Fibroblast of peridontal ligament (primary cell): ENCODE results near the gene EXOC4.

Experiments
- DNase-seq: peaks from one replicate; pipeline ENCODE4 v3.0.0-alpha.2; 2010; ENCODE audit errors: extremely low read depth

Gene EXOC4

GRCh38 chr7:133786401-133786937 lies 533.6 kb downstream of the EXOC4 start:
- no peak for DNase-seq

GRCh38 chr7:133789974-133790373 lies 537.1 kb downstream of the EXOC4 start:
- DNase-seq = no peak

DNA sequence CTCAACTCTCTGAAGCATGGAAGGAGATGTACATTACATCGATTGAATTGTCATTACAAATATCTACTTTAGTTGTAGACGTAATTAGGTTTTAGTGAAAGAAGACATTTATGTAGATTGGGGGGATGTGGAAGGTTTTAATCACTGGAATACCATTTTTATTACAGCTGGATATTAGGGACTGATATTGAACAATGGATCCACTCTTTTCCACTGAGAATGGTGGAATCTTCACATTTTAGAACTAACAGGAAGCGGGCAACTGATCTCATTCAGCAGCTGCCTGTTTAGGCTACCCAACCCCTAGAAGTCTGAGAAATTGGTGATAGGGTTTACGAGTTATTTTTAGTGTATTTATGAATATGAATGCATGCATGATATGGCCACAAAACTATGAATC lies 538.0 kb downstream of the EXOC4 start:
- no peak for DNase-seq

GRCh38 chr7:133794479-133794878 lies 541.6 kb downstream of the EXOC4 start:
- DNase-seq = peak; percentile 54

DNA sequence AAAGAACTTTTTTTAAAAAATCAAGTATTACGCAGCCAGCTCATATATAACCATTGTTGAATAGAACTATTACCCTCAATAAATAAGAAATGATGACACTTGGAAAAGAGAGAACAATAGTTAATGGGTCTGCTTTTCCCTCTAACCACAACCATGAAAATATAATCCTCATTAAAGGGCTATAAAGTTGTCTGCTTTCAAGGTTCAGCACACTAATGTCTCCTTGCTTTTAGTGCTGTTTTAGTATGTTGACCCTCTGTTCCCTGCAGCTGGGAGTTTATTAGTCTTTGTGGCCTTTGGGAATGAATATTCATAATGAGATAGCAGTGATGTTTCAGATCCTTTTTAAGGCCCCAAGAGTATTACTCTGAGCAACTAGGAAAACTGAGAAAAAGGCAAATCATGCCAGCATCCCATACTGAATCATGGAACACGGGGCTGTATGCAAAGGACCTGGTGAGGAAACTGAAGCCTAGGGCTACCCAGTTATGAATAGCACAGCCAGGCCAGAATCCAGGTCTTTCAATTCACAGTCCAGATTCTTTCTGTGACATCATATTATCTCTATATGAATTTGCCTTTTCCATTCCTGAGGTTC lies 542.3 kb downstream of the EXOC4 start:
- DNase-seq = no peak

DNA sequence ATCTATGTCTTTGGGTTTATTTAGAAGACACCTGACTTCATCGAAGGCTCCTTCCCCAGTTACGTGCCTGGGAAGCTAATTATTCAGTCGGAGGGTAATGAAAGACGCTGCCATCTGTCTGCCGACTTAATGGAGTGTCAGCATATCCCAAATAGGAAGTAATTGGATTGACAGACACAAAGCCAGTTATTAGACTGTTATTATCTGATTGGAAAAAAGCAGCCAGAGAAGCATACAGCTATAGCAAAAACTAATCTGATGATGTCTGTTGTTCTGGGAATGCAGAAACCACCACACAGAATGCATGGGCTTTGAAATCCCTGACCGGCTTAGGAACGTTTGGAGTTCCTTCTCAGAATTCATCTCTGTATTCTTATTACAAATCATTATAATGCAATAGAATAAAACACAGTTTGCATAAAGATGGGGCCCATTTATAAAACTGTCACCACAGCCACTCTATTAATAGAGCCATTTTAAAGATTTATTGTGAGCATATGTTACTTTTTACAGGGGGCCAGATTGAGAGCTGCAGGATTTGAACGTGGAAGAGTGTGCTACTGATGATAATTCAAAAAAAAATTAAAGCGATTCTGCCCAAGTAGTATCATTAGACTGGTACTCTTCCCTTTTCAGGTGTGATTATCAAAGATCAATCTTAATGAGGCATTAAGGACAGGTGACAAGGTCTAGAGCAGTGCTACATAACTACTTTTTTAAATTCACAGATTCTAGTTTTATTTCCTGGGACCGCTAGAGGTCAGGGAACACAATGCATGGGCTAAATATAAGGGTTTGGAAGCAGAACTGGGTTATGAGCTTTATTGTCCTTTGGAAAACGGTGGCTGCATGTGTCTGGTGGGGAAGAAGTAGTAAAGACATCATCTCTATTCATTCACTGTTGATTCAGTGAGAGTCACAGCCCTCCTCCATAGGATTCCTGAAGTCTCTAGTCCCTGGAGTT lies 544.2 kb downstream of the EXOC4 start:
- no peak for DNase-seq

GRCh38 chr7:133797818-133798520 lies 545.1 kb downstream of the EXOC4 start:
- peak; percentile 33 for DNase-seq

- no peak for DNase-seq
Observed at GRCh38 chr7:133801341-133801740, 548.5 kb downstream of the EXOC4 start.

DNA sequence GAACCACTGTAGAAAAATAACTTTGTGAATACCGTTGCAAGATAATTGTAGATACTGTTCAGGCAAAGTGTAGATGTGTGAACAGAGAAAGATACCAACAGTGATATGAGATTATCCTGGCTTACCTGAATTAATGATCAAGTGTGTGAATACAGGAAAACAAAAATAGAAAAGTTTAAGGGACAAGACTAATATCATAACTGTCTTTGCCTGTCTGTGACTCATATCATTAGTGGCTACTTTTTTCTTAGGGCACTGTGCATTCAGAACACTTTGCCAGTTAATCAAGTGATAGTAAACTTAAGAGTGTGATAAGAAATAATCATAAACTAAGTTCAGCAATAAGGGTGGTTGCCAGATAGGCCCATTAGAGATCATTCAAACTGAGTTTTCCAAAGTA lies 551.2 kb downstream of the EXOC4 start:
- DNase-seq = no peak

DNA sequence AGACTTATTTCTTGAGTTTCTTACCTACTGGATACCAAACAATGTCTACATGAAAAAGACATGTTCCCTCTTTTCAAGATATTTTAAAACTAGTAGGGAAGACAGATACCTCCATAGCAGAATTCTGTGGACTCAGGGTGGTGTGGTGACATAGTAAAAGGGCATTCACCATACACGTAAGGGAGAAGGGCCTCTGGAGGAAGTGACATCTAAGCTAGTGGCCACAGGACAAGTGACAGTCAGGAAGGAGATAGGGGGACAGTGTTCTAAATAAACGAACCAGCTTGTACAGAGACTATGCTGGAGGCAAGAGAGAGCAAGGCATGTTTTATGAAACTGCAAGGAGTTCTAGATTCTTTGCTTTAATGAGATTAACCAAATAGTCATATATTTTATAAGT lies 552.5 kb downstream of the EXOC4 start:
- DNase-seq = no peak

DNA sequence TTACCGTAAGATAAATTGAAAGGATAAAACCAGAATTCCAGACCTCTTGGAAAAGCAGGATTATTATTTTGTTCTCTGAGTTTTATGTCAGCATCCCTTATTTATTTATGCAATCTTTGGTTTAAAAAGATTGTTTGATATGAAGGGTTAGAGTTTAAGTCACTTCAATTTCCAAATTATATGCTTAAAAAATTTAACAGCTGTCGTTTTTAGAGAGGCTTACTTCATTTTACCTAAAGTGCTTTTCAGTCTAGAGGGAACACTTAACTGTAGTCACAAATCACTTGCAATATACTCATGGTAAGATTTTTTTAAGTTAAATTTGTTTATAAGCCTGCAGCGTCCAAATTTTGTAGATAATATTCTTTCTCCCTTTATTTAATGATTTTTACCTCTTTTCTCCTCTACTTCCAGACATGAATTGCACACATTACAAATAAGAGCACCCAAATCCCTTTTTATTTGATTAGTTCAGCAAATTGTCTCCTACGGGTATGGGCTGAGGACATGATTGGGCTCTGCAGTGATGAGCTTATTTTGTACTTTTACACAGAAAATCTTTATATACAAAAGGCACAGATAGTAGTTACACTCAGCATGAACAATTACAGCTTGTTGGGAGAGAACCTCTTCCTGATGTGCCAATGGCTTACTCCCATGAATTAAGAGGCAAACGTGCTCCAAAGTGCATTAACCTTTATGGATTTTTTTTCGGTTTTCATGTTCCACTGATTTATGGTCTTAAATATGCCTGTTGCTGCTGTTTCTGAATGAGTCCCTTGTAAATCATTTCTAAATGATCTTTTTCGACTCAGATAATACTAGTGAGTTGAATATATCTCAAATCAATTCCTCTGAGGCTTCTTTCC lies 555.0 kb downstream of the EXOC4 start:
- DNase-seq = no peak

- no peak for DNase-seq
Observed at GRCh38 chr7:133808493-133808866, 555.6 kb downstream of the EXOC4 start.

DNA sequence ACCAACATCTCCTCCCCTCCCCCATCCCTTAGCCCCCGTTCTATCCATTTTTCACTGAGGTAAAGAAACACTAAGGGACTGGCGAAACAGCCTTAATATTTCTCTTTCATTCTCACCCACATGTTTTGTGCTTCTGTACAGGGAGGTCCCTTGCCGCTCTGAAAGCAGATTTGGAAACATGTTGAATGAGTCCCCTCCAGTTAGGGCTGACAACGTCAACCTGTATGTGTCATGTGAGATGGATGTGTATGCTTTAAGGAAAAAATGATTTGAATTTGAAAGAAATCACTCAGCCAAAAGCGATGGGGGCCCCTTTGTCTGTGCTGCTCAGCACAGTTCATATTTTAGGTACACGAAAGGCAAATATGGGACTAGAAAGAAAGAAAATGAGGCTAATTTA lies 560.0 kb downstream of the EXOC4 start:
- DNase-seq = no peak

- peak; percentile 24 for DNase-seq
Observed at GRCh38 chr7:133815611-133816210, 562.8 kb downstream of the EXOC4 start.

GRCh38 chr7:133819695-133820094 lies 566.8 kb downstream of the EXOC4 start:
- no peak for DNase-seq

GRCh38 chr7:133820584-133820983 lies 567.7 kb downstream of the EXOC4 start:
- DNase-seq = no peak

- DNase-seq = peak; percentile 29
Observed at GRCh38 chr7:133821171-133821570, 568.3 kb downstream of the EXOC4 start.

GRCh38 chr7:133822001-133822641 lies 569.2 kb downstream of the EXOC4 start:
- no peak for DNase-seq

DNA sequence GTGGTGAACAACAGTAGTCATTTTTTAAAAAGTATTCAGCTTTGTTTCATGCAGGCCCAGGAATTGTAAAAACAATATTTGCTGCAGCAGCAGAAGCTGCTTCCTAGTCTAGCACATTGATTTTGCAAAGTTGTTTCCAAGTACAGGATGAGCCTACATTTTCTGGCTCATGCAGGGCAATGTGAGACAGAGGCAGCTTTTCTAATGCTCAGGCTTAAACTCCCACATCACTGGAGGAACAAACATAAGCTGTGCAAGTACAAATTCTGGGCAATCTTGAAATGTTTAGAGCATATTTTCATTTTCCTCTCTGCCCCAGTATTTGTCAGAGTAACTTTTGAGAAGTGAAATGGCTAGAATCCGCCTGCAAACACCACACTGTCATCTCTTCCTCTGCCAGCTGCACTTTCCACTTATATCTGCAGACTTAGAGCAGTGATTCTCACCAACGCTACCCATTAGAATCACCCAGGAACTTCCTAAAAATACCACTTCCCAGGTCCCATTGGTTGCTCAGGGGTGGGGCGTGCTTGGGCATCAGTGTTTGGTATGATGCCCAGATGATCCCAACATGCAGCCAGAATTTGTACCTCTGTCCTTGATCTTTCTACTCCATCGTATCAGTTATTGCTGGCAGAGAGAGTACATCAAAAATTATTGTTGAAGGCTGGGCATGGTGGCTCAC lies 570.1 kb downstream of the EXOC4 start:
- no peak for DNase-seq

- DNase-seq = no peak
Observed at GRCh38 chr7:133824132-133824531, 571.3 kb downstream of the EXOC4 start.
